ENCODE results near the gene HCAR2.
"Not testable (repeated sequence)": the region's sequence is repeated elsewhere in the genome, so short reads cannot be mapped to it uniquely, and the experiment has no call there.

Gene HCAR2

GRCh38 chr12:122710341-122710740 is 7.2 kb upstream of the HCAR2 start:
- not testable (repeated sequence) for H3K4me1 ChIP-seq (ENCODE audit: insufficient read depth, low read length, poor library complexity, severe bottlenecking)

DNA sequence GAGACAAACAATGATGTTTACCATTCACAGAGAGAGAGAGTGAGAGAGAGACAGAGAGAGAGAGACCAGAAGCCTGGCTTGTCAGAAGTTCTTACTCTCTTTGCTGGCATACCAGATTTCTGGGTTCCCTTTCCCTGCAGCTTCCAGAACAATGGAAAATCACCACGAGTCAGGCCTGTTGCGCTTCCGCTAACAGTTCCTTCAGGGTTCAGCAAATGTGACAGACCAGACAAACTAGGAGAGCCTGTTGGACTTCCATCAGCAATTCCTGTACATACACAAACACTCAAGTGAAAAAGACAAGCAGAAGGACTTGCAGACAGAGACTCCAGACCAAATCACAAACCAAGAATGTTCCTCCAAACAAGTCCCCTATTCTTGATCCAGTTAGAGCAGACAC is 6.1 kb upstream of the HCAR2 start:
- not testable (repeated sequence) for H3K9me3 ChIP-seq (ENCODE audit: insufficient read depth, low read depth, low read length); H3K4me1 ChIP-seq (ENCODE audit: insufficient read depth, low read length, poor library complexity, severe bottlenecking); H3K9ac ChIP-seq (ENCODE audit: low read depth, low read length, poor library complexity, severe bottlenecking); H4K20me1 ChIP-seq (ENCODE audit: insufficient read depth, low read length, poor library complexity, severe bottlenecking); H3K79me2 ChIP-seq (ENCODE audit: insufficient read depth, low read length); H2AFZ ChIP-seq (ENCODE audit: low read length); H3F3A ChIP-seq (ENCODE audit: low read depth); H3K36me3 ChIP-seq (ENCODE audit: insufficient read depth, low read length); H3K9me2 ChIP-seq (replicated peaks; ENCODE audit: low read depth, low read length); H3K4me2 ChIP-seq (ENCODE audit: low read depth, low read length, poor library complexity, severe bottlenecking); H3K27me3 ChIP-seq (ENCODE audit: insufficient read depth, low read length, poor library complexity, severe bottlenecking); H3K4me3 ChIP-seq (ENCODE audit: low read length, poor library complexity, severe bottlenecking)

More at GRCh38 chr12:122710341-122710740, 7.2 kb upstream of the HCAR2 start:
- H3F3A ChIP-seq (ENCODE audit: low read depth); H4K20me1 ChIP-seq (ENCODE audit: insufficient read depth, low read length, poor library complexity, severe bottlenecking); H3K9ac ChIP-seq (ENCODE audit: low read depth, low read length, poor library complexity, severe bottlenecking); H3K4me2 ChIP-seq (ENCODE audit: low read depth, low read length, poor library complexity, severe bottlenecking); H3K9me3 ChIP-seq (ENCODE audit: insufficient read depth, low read depth, low read length); H3K36me3 ChIP-seq (ENCODE audit: insufficient read depth, low read length); H3K9me2 ChIP-seq (replicated peaks; ENCODE audit: low read depth, low read length); H3K27me3 ChIP-seq (ENCODE audit: insufficient read depth, low read length, poor library complexity, severe bottlenecking); H2AFZ ChIP-seq (ENCODE audit: low read length); H3K4me3 ChIP-seq (ENCODE audit: low read length, poor library complexity, severe bottlenecking); H3K79me2 ChIP-seq (ENCODE audit: insufficient read depth, low read length): not testable (repeated sequence)

DNA sequence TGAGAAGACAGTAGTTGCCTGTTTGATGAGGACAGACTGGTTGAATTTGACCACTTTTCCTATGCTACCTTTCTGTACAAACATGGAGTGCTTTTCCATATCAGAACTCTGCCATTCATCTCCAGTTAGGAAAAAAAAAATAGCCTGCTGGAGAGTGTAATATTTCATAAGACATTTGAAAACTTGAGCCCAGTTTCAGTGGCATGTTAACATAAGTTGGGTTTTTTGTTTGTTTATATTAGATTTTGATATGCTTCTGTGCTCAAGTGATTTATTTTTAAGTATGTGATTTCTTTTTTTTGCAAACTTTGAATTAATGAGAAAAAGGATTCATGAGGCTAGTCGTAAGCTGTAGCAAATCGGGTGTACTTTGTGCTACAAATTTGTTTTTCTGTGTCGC is 684 bp upstream of the HCAR2 start:
- not testable (repeated sequence) for H3K79me2 ChIP-seq (ENCODE audit: insufficient read depth, low read length); H3K4me2 ChIP-seq (ENCODE audit: low read depth, low read length, poor library complexity, severe bottlenecking); H4K20me1 ChIP-seq (ENCODE audit: insufficient read depth, low read length, poor library complexity, severe bottlenecking)

GRCh38 chr12:122701481-122701880 is 1.7 kb downstream of the HCAR2 start:
- H3K4me1 ChIP-seq (ENCODE audit: insufficient read depth, low read length, poor library complexity, severe bottlenecking); H3K79me2 ChIP-seq (ENCODE audit: insufficient read depth, low read length); H3K9me3 ChIP-seq (ENCODE audit: insufficient read depth, low read depth, low read length); H3K9ac ChIP-seq (ENCODE audit: low read depth, low read length, poor library complexity, severe bottlenecking); H3K9me2 ChIP-seq (replicated peaks; ENCODE audit: low read depth, low read length); H3K36me3 ChIP-seq (ENCODE audit: insufficient read depth, low read length); H2AFZ ChIP-seq (ENCODE audit: low read length); H3K4me2 ChIP-seq (ENCODE audit: low read depth, low read length, poor library complexity, severe bottlenecking); H3K4me3 ChIP-seq (ENCODE audit: low read length, poor library complexity, severe bottlenecking); H3F3A ChIP-seq (ENCODE audit: low read depth); H4K20me1 ChIP-seq (ENCODE audit: insufficient read depth, low read length, poor library complexity, severe bottlenecking); H3K27me3 ChIP-seq (ENCODE audit: insufficient read depth, low read length, poor library complexity, severe bottlenecking): not testable (repeated sequence)

More for the DNA sequence above, 684 bp upstream of the HCAR2 start:
- H3K9me2 ChIP-seq (replicated peaks; ENCODE audit: low read depth, low read length); H3F3A ChIP-seq (ENCODE audit: low read depth); H2AFZ ChIP-seq (ENCODE audit: low read length); H3K9me3 ChIP-seq (ENCODE audit: insufficient read depth, low read depth, low read length); H3K4me1 ChIP-seq (ENCODE audit: insufficient read depth, low read length, poor library complexity, severe bottlenecking); H3K27me3 ChIP-seq (ENCODE audit: insufficient read depth, low read length, poor library complexity, severe bottlenecking); H3K4me3 ChIP-seq (ENCODE audit: low read length, poor library complexity, severe bottlenecking); H3K9ac ChIP-seq (ENCODE audit: low read depth, low read length, poor library complexity, severe bottlenecking); H3K36me3 ChIP-seq (ENCODE audit: insufficient read depth, low read length): not testable (repeated sequence)

GRCh38 chr12:122700038-122700710 is 3.0 kb downstream of the HCAR2 start:
- not testable (repeated sequence) for H3K9me2 ChIP-seq (replicated peaks; ENCODE audit: low read depth, low read length); H3K4me3 ChIP-seq (ENCODE audit: low read length, poor library complexity, severe bottlenecking); H2AFZ ChIP-seq (ENCODE audit: low read length); H3F3A ChIP-seq (ENCODE audit: low read depth); H3K4me2 ChIP-seq (ENCODE audit: low read depth, low read length, poor library complexity, severe bottlenecking); H3K4me1 ChIP-seq (ENCODE audit: insufficient read depth, low read length, poor library complexity, severe bottlenecking); H4K20me1 ChIP-seq (ENCODE audit: insufficient read depth, low read length, poor library complexity, severe bottlenecking); H3K79me2 ChIP-seq (ENCODE audit: insufficient read depth, low read length); H3K36me3 ChIP-seq (ENCODE audit: insufficient read depth, low read length); H3K27me3 ChIP-seq (ENCODE audit: insufficient read depth, low read length, poor library complexity, severe bottlenecking); H3K9me3 ChIP-seq (ENCODE audit: insufficient read depth, low read depth, low read length); H3K9ac ChIP-seq (ENCODE audit: low read depth, low read length, poor library complexity, severe bottlenecking)

- H3K36me3 ChIP-seq (ENCODE audit: insufficient read depth, low read length); H3K27me3 ChIP-seq (ENCODE audit: insufficient read depth, low read length, poor library complexity, severe bottlenecking); H3K9me2 ChIP-seq (replicated peaks; ENCODE audit: low read depth, low read length); H2AFZ ChIP-seq (ENCODE audit: low read length); H3K79me2 ChIP-seq (ENCODE audit: insufficient read depth, low read length); H4K20me1 ChIP-seq (ENCODE audit: insufficient read depth, low read length, poor library complexity, severe bottlenecking); H3K4me2 ChIP-seq (ENCODE audit: low read depth, low read length, poor library complexity, severe bottlenecking); H3K9ac ChIP-seq (ENCODE audit: low read depth, low read length, poor library complexity, severe bottlenecking); H3K4me3 ChIP-seq (ENCODE audit: low read length, poor library complexity, severe bottlenecking); H3K4me1 ChIP-seq (ENCODE audit: insufficient read depth, low read length, poor library complexity, severe bottlenecking); H3K9me3 ChIP-seq (ENCODE audit: insufficient read depth, low read depth, low read length); H3F3A ChIP-seq (ENCODE audit: low read depth): not testable (repeated sequence)
Observed at GRCh38 chr12:122696922-122697321, 6.2 kb downstream of the HCAR2 start.

Data from Loucy (cell line).